WTC11 (cell line): Measurements from ENCODE around the gene CYSTM1. TPM values are rescaled to one million over a fixed set of nuclear protein-coding genes. Genes with fewer than 3 reads are reported as not detected.

ENCODE experiments used
- ATAC-seq: fragments of 200-7000 bp; cut with Tn5 transposase; 2 replicates; pipeline ENCODE4 v1.10.0; 2021; ENCODE audit warnings: mild to moderate bottlenecking, moderate library complexity
- CTCF ChIA-PET: fragments of 300-600 bp; sonication (Branson Sonifier 250); formaldehyde crosslinking; loops from one replicate; lab custom pipeline; 2021; ENCODE audit warnings: antibody characterized with exemption; lab: Charles Lee
- POLR2A ChIA-PET: fragments of 350-600 bp; sonication (Branson Sonifier 250); formaldehyde crosslinking; loops from one replicate; lab custom pipeline; 2021; ENCODE audit warnings: antibody characterized with exemption; lab: Charles Lee
- DNase-seq: peaks from one replicate; pipeline ENCODE4 v3.0.0; 2021; ENCODE audit warnings: low spot score
- H3K27ac Mint-ChIP-seq: 2 replicates; pipeline ENCODE4 v1.8.0; 2021; ENCODE audit warnings: mixed read lengths
- H3K27me3 Mint-ChIP-seq: 2 replicates; pipeline ENCODE4 v1.8.0; 2021; ENCODE audit warnings: low read depth, mild to moderate bottlenecking, moderate library complexity, mixed read lengths
- H3K36me3 Mint-ChIP-seq: 2 replicates; pipeline ENCODE4 v1.8.0; 2021; ENCODE audit warnings: mixed read lengths
- H3K4me1 Mint-ChIP-seq: 2 replicates; pipeline ENCODE4 v1.8.0; 2022; ENCODE audit warnings: mixed read lengths
- H3K4me3 Mint-ChIP-seq: 2 replicates; pipeline ENCODE4 v1.8.0; 2021; ENCODE audit warnings: mild to moderate bottlenecking, moderate library complexity, mixed read lengths
- H3K9me3 Mint-ChIP-seq: 2 replicates; pipeline ENCODE4 v1.8.0; 2021; ENCODE audit warnings: mixed read lengths
- AR ChIP-seq: fragments of 250-450 bp; sonication (Bioruptor Pico); IDR thresholded peaks from 2 replicates; pipeline ENCODE4 v1.9.0; 2021; ENCODE audit warnings: mild to moderate bottlenecking
- CREB1 ChIP-seq: sonication (generic); formaldehyde crosslinking; IDR thresholded peaks from 2 replicates; pipeline ENCODE4 v1.8.0; 2023; ENCODE audit warnings: mild to moderate bottlenecking, missing genetic modification reagents
- CTCF ChIP-seq: fragments of 200-600 bp; IDR thresholded peaks from 2 replicates; pipeline ENCODE4 v1.8.0; 2022; ENCODE audit warnings: antibody characterized with exemption
- E2F4 ChIP-seq: sonication (generic); formaldehyde crosslinking; IDR thresholded peaks from 2 replicates; pipeline ENCODE4 v1.8.1; 2022; ENCODE audit warnings: low read depth, mild to moderate bottlenecking, moderate library complexity, missing genetic modification reagents, borderline replicate concordance
- ERG ChIP-seq: fragments of 250-450 bp; sonication (Bioruptor Pico); IDR thresholded peaks from 2 replicates; pipeline ENCODE4 v1.8.0; 2021; ENCODE audit warnings: mild to moderate bottlenecking
- ETV6 ChIP-seq: sonication (generic); formaldehyde crosslinking; IDR thresholded peaks from 2 replicates; pipeline ENCODE4 v1.8.1; 2022; ENCODE audit warnings: mild to moderate bottlenecking, missing genetic modification reagents
- GABPB1 ChIP-seq: sonication (generic); formaldehyde crosslinking; IDR thresholded peaks from 2 replicates; pipeline ENCODE4 v1.8.1; 2023; ENCODE audit warnings: mild to moderate bottlenecking, missing genetic modification reagents
- GTF2I ChIP-seq: fragments of 250-450 bp; sonication (Bioruptor Pico); conservative IDR thresholded peaks from 2 replicates; pipeline ENCODE4 v1.4.0; 2021; ENCODE audit warnings: mild to moderate bottlenecking
- IRF1 ChIP-seq: sonication (generic); formaldehyde crosslinking; IDR thresholded peaks from 2 replicates; pipeline ENCODE4 v1.8.0; 2023; ENCODE audit warnings: missing genetic modification reagents
- IRF2 ChIP-seq: sonication (generic); formaldehyde crosslinking; IDR thresholded peaks from 2 replicates; pipeline ENCODE4 v1.8.0; 2022; ENCODE audit warnings: low read depth, missing genetic modification reagents, borderline replicate concordance
- JAZF1 ChIP-seq: fragments of 250-450 bp; sonication (Bioruptor Pico); IDR thresholded peaks from 2 replicates; pipeline ENCODE4 v1.9.0; 2021; ENCODE audit warnings: moderate library complexity, mild to moderate bottlenecking, inconsistent platforms
- MLX ChIP-seq: sonication (generic); formaldehyde crosslinking; IDR thresholded peaks from 2 replicates; pipeline ENCODE4 v1.8.1; 2023; ENCODE audit warnings: mild to moderate bottlenecking, missing genetic modification reagents, moderate library complexity
- MYBL2 ChIP-seq: sonication (generic); formaldehyde crosslinking; IDR thresholded peaks from 2 replicates; pipeline ENCODE4 v1.8.1; 2023; ENCODE audit warnings: mild to moderate bottlenecking, moderate library complexity, missing genetic modification reagents
- PREB ChIP-seq: sonication (generic); formaldehyde crosslinking; IDR thresholded peaks from 2 replicates; pipeline ENCODE4 v1.8.1; 2022; ENCODE audit warnings: mild to moderate bottlenecking, missing genetic modification reagents, moderate library complexity, borderline replicate concordance
- USF2 ChIP-seq: sonication (generic); formaldehyde crosslinking; IDR thresholded peaks from 2 replicates; pipeline ENCODE4 v1.8.1; 2023; ENCODE audit warnings: mild to moderate bottlenecking, missing genetic modification reagents, moderate library complexity
- ZNF232 ChIP-seq: sonication (generic); formaldehyde crosslinking; IDR thresholded peaks from 2 replicates; pipeline ENCODE4 v1.8.0; 2022; ENCODE audit warnings: mild to moderate bottlenecking, missing genetic modification reagents
- ZNF263 ChIP-seq: sonication (generic); formaldehyde crosslinking; IDR thresholded peaks from 2 replicates; pipeline ENCODE4 v1.8.1; 2022; ENCODE audit warnings: low read depth, mild to moderate bottlenecking, moderate library complexity, missing genetic modification reagents
- ZNF317 ChIP-seq: sonication (generic); formaldehyde crosslinking; IDR thresholded peaks from 2 replicates; pipeline ENCODE4 v1.8.1; 2023; ENCODE audit warnings: low read depth, mild to moderate bottlenecking, moderate library complexity, missing genetic modification reagents, borderline replicate concordance
- ZNF396 ChIP-seq: fragments of 250-450 bp; sonication (Bioruptor Pico); IDR thresholded peaks from 2 replicates; pipeline ENCODE4 v1.8.0; 2021; ENCODE audit warnings: mild to moderate bottlenecking, moderate library complexity, borderline replicate concordance
- ZNF423 ChIP-seq: fragments of 250-450 bp; sonication (Bioruptor Pico); IDR thresholded peaks from 2 replicates; pipeline ENCODE4 v2.1.2; 2022; ENCODE audit warnings: mild to moderate bottlenecking, moderate library complexity
- ZNF671 ChIP-seq: fragments of 250-450 bp; sonication (Bioruptor Pico); IDR thresholded peaks from 2 replicates; pipeline ENCODE4 v1.8.0; 2021; ENCODE audit warnings: mild to moderate bottlenecking
- total RNA-seq: library from RNA; stranded (reverse); gene quantifications from 3 replicates; pipeline ENCODE4 v1.2.3, GENCODE V29; 2021

Gene CYSTM1
- total RNA-seq, 1 experiment from 2014 or later = 29.3 TPM

GRCh38 chr5:140133514-140134167 is 41.3 kb upstream of the CYSTM1 start:
- ChIA-PET POLR2A (no interaction called here), CTCF (interaction anchor here (0.6 to 3.4 kb wide), 4 partner anchors 11 to 165 kb away, joined by 3 to 42 read pairs (median 4); no protein-coding TSS in a partner anchor)
- DNase-seq (no peak), ATAC-seq (no peak)
- H3K9me3 Mint-ChIP-seq = no peaks in the 10 kb centered on the region
- no peak overlapping the region for H3K27ac Mint-ChIP-seq
- no peak overlapping the region for H3K4me3 Mint-ChIP-seq
- peaks cover 15% of the 10 kb centered on the region for H3K4me1 Mint-ChIP-seq
- no peaks in the 10 kb centered on the region for H3K36me3 Mint-ChIP-seq
- TF ChIP-seq ZNF317 (no peak), MLX (CRISPR knock-in tag) (no peak)
- H3K27me3 Mint-ChIP-seq = peaks cover 2% of the 10 kb centered on the region; the same call in 1 of the 2 replicates

- H3K4me1 Mint-ChIP-seq = peaks cover 15% of the 10 kb centered on the region
- ChIA-PET CTCF (interaction anchor here (0.6 to 3.4 kb wide), 5 partner anchors 10 to 62 kb away, joined by 3 to 42 read pairs (median 9); no protein-coding TSS in a partner anchor), POLR2A (no interaction called here)
- ATAC-seq (no peak), DNase-seq (no peak)
- no peaks in the 10 kb centered on the region for H3K36me3 Mint-ChIP-seq
- H3K27ac Mint-ChIP-seq = no peak overlapping the region
- peaks cover 2% of the 10 kb centered on the region; the same call in 1 of the 2 replicates for H3K27me3 Mint-ChIP-seq
- H3K9me3 Mint-ChIP-seq = no peaks in the 10 kb centered on the region
- H3K4me3 Mint-ChIP-seq = no peak overlapping the region
- TF ChIP-seq ZNF423 (no peak), USF2 (CRISPR knock-in tag) (no peak), IRF2 (no peak), CREB1 (no peak), CTCF (no peak), IRF1 (CRISPR knock-in tag) (no peak), ETV6 (no peak), ZNF396 (CRISPR knock-in tag) (no peak), MYBL2 (CRISPR knock-in tag) (no peak), ZNF263 (no peak), GABPB1 (CRISPR knock-in tag) (no peak), E2F4 (CRISPR knock-in tag) (no peak), GTF2I (CRISPR knock-in tag) (no peak), AR (CRISPR knock-in tag) (no peak), ZNF671 (CRISPR knock-in tag) (no peak), ZNF232 (CRISPR knock-in tag) (no peak), JAZF1 (CRISPR knock-in tag) (no peak), ERG (CRISPR knock-in tag) (no peak), PREB (CRISPR knock-in tag) (no peak)
These were observed 40.6 kb upstream of the CYSTM1 start for GRCh38 chr5:140134277-140134935.
